B cell (primary cell): ENCODE results near the gene C1orf116. TPM values are rescaled to one million over a fixed set of nuclear protein-coding genes. Genes with fewer than 3 reads are reported as not detected.

ENCODE experiments used
- ATAC-seq: fragments of 200-7000 bp; cut with Tn5 transposase; one replicate; pipeline ENCODE4 v1.10.0; 2021; ENCODE audit warnings: low read depth, mild to moderate bottlenecking, moderate number of reproducible peaks, moderate library complexity
- CTCF ChIA-PET: fragments of 350-600 bp; sonication (Branson Sonifier 250); formaldehyde crosslinking; loops from one replicate; lab custom pipeline; 2021; ENCODE audit warnings: antibody characterized with exemption, inconsistent platforms; lab: Charles Lee
- POLR2A ChIA-PET: fragments of 350-600 bp; sonication (Branson Sonifier 250); formaldehyde crosslinking; loops from one replicate; lab custom pipeline; 2021; ENCODE audit warnings: antibody characterized with exemption; lab: Charles Lee
- DNase-seq: peaks from one replicate; pipeline ENCODE4 v3.0.0; 2013
- H2AFZ ChIP-seq: 2 replicates; pipeline ENCODE4 v1.6.1; 2012; ENCODE audit warnings: mild to moderate bottlenecking, low read depth, low read length; ENCODE audit not compliant: insufficient read depth, poor library complexity, severe bottlenecking
- H3K27ac ChIP-seq, 2 donors: 1 replicate in 1 of 2; 2 replicates in 1 of 2; pipeline ENCODE4 v1.5.1; 2012 to 2013; ENCODE audit warnings: low read length in 2 of 2, mild to moderate bottlenecking in 2 of 2, moderate library complexity in 1 of 2
- H3K27me3 ChIP-seq, 4 experiments: fragments of 200-600 bp in 1 of 4; sonication (generic) in 1 of 4; replicated peaks in 1 of 4; 1 replicate in 2 of 4; 2 replicates in 2 of 4; pipeline versions ENCODE4 v1.6.1 to v1.7.0; 2013 to 2016; ENCODE audit warnings: low read length in 3 of 4, mild to moderate bottlenecking in 2 of 4, mixed read lengths in 1 of 4, moderate library complexity in 1 of 4; ENCODE audit not compliant: insufficient read depth in 4 of 4, control insufficient read depth in 3 of 4; ENCODE audit errors: control extremely low read depth in 1 of 4
- H3K36me3 ChIP-seq, 2 experiments: replicated peaks in 1 of 2; 1 replicate in 1 of 2; 2 replicates in 1 of 2; pipeline versions ENCODE4 v1.6.1 to v1.7.1; 2013; ENCODE audit warnings: low read length in 1 of 2; ENCODE audit not compliant: insufficient read depth in 2 of 2, control insufficient read depth in 1 of 2; ENCODE audit errors: control extremely low read depth in 1 of 2, extremely low read depth in 1 of 2
- H3K4me1 ChIP-seq, 2 donors: fragments of 200-600 bp in 1 of 2; sonication (generic) in 1 of 2; 1 replicate in 1 of 2; 2 replicates in 1 of 2; pipeline versions ENCODE4 v1.5.1 to v1.6.1; 2013 to 2017; ENCODE audit warnings: low read length in 2 of 2; ENCODE audit not compliant: control insufficient read depth in 2 of 2, insufficient read depth in 2 of 2
- H3K4me2 ChIP-seq: replicated peaks from 2 replicates; pipeline ENCODE3; 2012; ENCODE audit warnings: mild to moderate bottlenecking, low read depth, low read length; ENCODE audit not compliant: poor library complexity, severe bottlenecking
- H3K4me3 ChIP-seq, 5 experiments: fragments of 200-600 bp in 1 of 5; sonication (generic) in 1 of 5; 1 replicate in 3 of 5; 2 replicates in 2 of 5; pipeline versions ENCODE4 v1.5.1 to v1.7.0; 2011 to 2016; ENCODE audit warnings: low read length in 4 of 5, mild to moderate bottlenecking in 4 of 5, low read depth in 2 of 5, control low read depth in 1 of 5, moderate library complexity in 1 of 5; ENCODE audit not compliant: insufficient read depth in 1 of 5; ENCODE audit errors: control extremely low read depth in 1 of 5, extremely low read depth in 1 of 5
- H3K79me2 ChIP-seq: fragments of 200-600 bp; sonication (generic); one replicate; pipeline ENCODE4 v1.6.0; 2016; ENCODE audit warnings: low read length; ENCODE audit not compliant: control insufficient read depth, insufficient read depth
- H3K9ac ChIP-seq: fragments of 200-600 bp; sonication (generic); 2 replicates; pipeline ENCODE4 v1.6.1; 2017; ENCODE audit warnings: mild to moderate bottlenecking, low read length, moderate library complexity
- H3K9me3 ChIP-seq, 3 donors: one replicate each; pipeline versions ENCODE4 v1.6.1 to v1.7.1; 2013; ENCODE audit warnings: low read length in 2 of 3; ENCODE audit not compliant: control insufficient read depth in 2 of 3, insufficient read depth in 1 of 3; ENCODE audit errors: control extremely low read depth in 1 of 3
- H4K20me1 ChIP-seq: 2 replicates; pipeline ENCODE4 v1.6.0; 2012; ENCODE audit warnings: mild to moderate bottlenecking, low read length; ENCODE audit not compliant: insufficient read depth, control insufficient read depth, poor library complexity, severe bottlenecking
- H3K27ac Mint-ChIP-seq: one replicate; pipeline ENCODE4 v1.8.0; 2021; ENCODE audit warnings: mixed read lengths
- H3K27me3 Mint-ChIP-seq: one replicate; pipeline ENCODE4 v1.8.0; 2021; ENCODE audit warnings: mixed read lengths
- H3K4me1 Mint-ChIP-seq: one replicate; pipeline ENCODE4 v1.8.0; 2021; ENCODE audit warnings: mixed read lengths
- H3K4me3 Mint-ChIP-seq: one replicate; pipeline ENCODE4 v1.8.0; 2021; ENCODE audit warnings: mixed read lengths
- H3K9me3 Mint-ChIP-seq: one replicate; pipeline ENCODE4 v1.8.0; 2022; ENCODE audit warnings: mixed read lengths; ENCODE audit not compliant: insufficient read depth
- EZH2 ChIP-seq: IDR thresholded peaks from 2 replicates; pipeline ENCODE4 v1.6.1; 2012; ENCODE audit warnings: borderline replicate concordance, low read depth, mild to moderate bottlenecking, moderate library complexity, low read length; ENCODE audit not compliant: insufficient read depth, poor library complexity, severe bottlenecking
- WGBS: methylation state at CpG from one replicate; pipeline ENCODE4 v1.1.5; 2013; ENCODE audit warnings: missing lambda C conversion rate; ENCODE audit not compliant: insufficient coverage; 5-methylcytosine and 5-hydroxymethylcytosine counted together
- intact Hi-C: fragments of 100-400 bp; cut with micrococcal nuclease; formaldehyde crosslinking; loops from one replicate; pipeline ENCODE4 v1.10.0; 2022
- polyA minus RNA-seq: library from RNA; depleted of rRNA, polyadenylated mRNA; stranded (reverse); fragments of >200 nt; gene quantifications from 2 replicates; pipeline ENCODE4 v1.2.3, GENCODE V29; 2012
- polyA plus RNA-seq: library from polyadenylated mRNA; depleted of rRNA; stranded (reverse); fragments of >200 nt; gene quantifications from 2 replicates; pipeline ENCODE4 v1.2.3, GENCODE V29; 2012
- total RNA-seq, 2 donors: library from RNA; stranded (reverse); fragments of 120-200 nt in 1 of 2; gene quantifications; 1 replicate in 1 of 2; 2 replicates in 1 of 2; pipeline versions ENCODE4 v1.2.3 to v1.2.4, GENCODE V29; 2013 to 2022
- TF ChIP-seq, protein P1 (sequence below): fragments of 200-600 bp; IDR thresholded peaks from one replicate; pipeline ENCODE4 v1.8.0; 2022; ENCODE audit warnings: antibody characterized with exemption, mild to moderate bottlenecking

The C1orf116 gene
- total RNA-seq, result 0.10 TPM in 1 of 2 replicates, not detected in the other
- 0.21 TPM for total RNA-seq (2013)
- polyA plus RNA-seq, result 0.04 and 0.09 TPM in 2 replicates
- polyA minus RNA-seq, result 0.17 and 0.29 TPM in 2 replicates

DNA sequence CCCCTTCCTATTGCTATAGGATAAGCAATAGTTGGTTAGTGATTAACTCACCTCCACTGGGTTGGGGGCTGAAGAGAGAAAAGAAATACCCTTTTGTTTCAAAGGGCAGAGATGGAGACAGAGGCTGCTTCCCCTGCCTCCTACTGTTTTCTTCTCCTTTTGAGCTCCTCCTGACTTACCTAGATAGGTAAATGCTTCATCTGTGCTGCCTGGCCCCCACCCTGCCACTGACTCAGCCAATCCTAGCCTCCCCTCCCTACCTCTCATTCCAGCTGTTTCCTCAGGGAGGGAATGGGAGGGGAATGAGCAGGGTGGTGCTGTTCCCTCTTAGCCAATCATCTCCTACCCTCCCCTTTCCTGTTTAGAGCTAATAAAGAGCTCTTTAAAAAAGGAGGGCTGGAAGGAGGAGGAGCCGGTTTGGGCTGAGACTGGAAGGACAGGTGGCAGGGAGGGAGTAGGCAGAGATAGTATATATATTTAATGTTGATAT, at the start of gene C1orf116:
Gene C1orf116, minus strand, starts transcription at position 229 of the 490 bp plus-strand sequence. CDS start 5,158 bp downstream, outside the sequence.
- H3K9ac ChIP-seq, result no peak within 1 kb of the TSS
- no peaks in the 10 kb centered on the region for H3K9me3 Mint-ChIP-seq
- ChIA-PET POLR2A (no interaction called here), CTCF (interaction anchor here (0.8 to 1.2 kb wide), 4 partner anchors 15 to 466 kb away, joined by 3 to 5 read pairs (median 3); no protein-coding TSS in a partner anchor)
- peaks cover 0 to 28% (median 14%) of the 10 kb centered on the region in 4 experiments for H3K27me3 ChIP-seq
- DNase-seq (no peak), ATAC-seq (no peak)
- H3K4me2 ChIP-seq, result no peak within 1 kb of the TSS
- WGBS, result no CpG with 5 or more reads among the region's 1 CpG
- H3K27me3 Mint-ChIP-seq, result peaks cover 62% of the 10 kb centered on the region
- H2AFZ ChIP-seq, result no peak within 1 kb of the TSS
- no peak within 1 kb of the TSS for H3K27ac ChIP-seq
- no peaks in the 10 kb centered on the region for H4K20me1 ChIP-seq
- TF ChIP-seq, protein P1, sequence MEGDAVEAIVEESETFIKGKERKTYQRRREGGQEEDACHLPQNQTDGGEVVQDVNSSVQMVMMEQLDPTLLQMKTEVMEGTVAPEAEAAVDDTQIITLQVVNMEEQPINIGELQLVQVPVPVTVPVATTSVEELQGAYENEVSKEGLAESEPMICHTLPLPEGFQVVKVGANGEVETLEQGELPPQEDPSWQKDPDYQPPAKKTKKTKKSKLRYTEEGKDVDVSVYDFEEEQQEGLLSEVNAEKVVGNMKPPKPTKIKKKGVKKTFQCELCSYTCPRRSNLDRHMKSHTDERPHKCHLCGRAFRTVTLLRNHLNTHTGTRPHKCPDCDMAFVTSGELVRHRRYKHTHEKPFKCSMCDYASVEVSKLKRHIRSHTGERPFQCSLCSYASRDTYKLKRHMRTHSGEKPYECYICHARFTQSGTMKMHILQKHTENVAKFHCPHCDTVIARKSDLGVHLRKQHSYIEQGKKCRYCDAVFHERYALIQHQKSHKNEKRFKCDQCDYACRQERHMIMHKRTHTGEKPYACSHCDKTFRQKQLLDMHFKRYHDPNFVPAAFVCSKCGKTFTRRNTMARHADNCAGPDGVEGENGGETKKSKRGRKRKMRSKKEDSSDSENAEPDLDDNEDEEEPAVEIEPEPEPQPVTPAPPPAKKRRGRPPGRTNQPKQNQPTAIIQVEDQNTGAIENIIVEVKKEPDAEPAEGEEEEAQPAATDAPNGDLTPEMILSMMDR, result no peak
- no peak for TF ChIP-seq EZH2
- H3K4me1 ChIP-seq, result no peaks in the 10 kb centered on the region
- H3K79me2 ChIP-seq, result no peaks in the 10 kb centered on the region
- no peak within 1 kb of the TSS for H3K4me3 Mint-ChIP-seq
- H3K4me3 ChIP-seq, result no peak within 1 kb of the TSS
- no peaks in the 10 kb centered on the region for H3K36me3 ChIP-seq
- H3K27ac Mint-ChIP-seq, result no peak within 1 kb of the TSS
- intact Hi-C loops, result no loop called here
- H3K9me3 ChIP-seq, result no peaks in the 10 kb centered on the region
- no peaks in the 10 kb centered on the region for H3K4me1 Mint-ChIP-seq

DNA sequence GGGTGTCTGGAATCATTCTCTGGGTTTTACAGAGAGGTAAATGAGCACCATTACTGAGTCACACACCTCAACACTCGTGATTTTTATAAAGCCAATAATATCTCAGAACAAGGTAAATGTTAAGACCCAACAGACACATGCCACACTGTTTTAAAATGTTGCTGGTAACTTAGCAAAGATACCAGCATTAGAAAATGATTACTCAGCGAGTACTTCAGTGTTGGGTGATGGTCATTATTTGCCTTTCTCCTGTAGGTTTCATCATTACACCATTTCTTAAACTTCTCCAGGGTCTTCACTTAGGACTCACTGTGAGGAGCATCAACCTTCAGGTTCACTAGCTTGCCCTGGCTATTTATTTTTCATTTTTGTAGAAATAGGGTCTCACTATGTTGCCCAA, 49.2 kb upstream of the C1orf116 start:
- Histone ChIP-seq H3K27ac (no peak overlapping the region), H2AFZ (no peak overlapping the region), H3K9ac (no peak overlapping the region), H3K4me3 (no peak overlapping the region), H3K36me3 (peaks cover 0 to 3% of the 10 kb centered on the region in 2 experiments), H3K27me3 (no peaks in the 10 kb centered on the region), H3K9me3 (no peaks in the 10 kb centered on the region), H3K4me2 (no peak overlapping the region), H4K20me1 (no peaks in the 10 kb centered on the region), H3K79me2 (no peaks in the 10 kb centered on the region), H3K4me1 (peaks cover 3 to 5% of the 10 kb centered on the region in 2 donors)
- POLR2A ChIA-PET, result no interaction called here
- Mint-ChIP-seq H3K4me3 (no peak overlapping the region), H3K9me3 (no peaks in the 10 kb centered on the region), H3K4me1 (peaks cover 9% of the 10 kb centered on the region), H3K27me3 (no peaks in the 10 kb centered on the region), H3K27ac (no peak overlapping the region)
- CTCF ChIA-PET, result interaction anchor here (1.2 to 13.0 kb wide), 7 partner anchors 11 to 419 kb away, joined by 4 to 209 read pairs (median 25); partner anchors contain the start of genes CR1, CR2, PFKFB2 and YOD1
- intact Hi-C loops, result loop anchor here (5.0 kb wide), 1 partner anchor 255 kb away; no protein-coding TSS in a partner anchor
- no peak for DNase-seq
- no peak for TF ChIP-seq EZH2
- TF ChIP-seq, protein P1, result no peak
- no CpG with 5 or more reads among the region's 2 CpGs for WGBS
- ATAC-seq, result no peak
